ENCODE results near the gene CXCL10. TPM values are rescaled to one million over a fixed set of nuclear protein-coding genes. Genes with fewer than 3 reads are reported as not detected.
"Not testable (repeated sequence)": the region's sequence is repeated elsewhere in the genome, so short reads cannot be mapped to it uniquely, and the experiment has no call there.

Gene CXCL10
- total RNA-seq, 1 donor from 2014 or later = not detected

GRCh38 chr4:76055016-76055415, 31.7 kb upstream of the CXCL10 start:
- Mint-ChIP-seq H3K36me3 (no peaks in the 10 kb centered on the region), H3K9me3 (no peaks in the 10 kb centered on the region), H3K4me1 (peaks cover 12% of the 10 kb centered on the region), H3K27ac (no peak overlapping the region), H3K27me3 (ENCODE audit: low read depth) (peaks cover 17% of the 10 kb centered on the region), H3K4me3 (no peak overlapping the region)
- DNase-seq (ENCODE audit: low spot score in 2 of 2, unreplicated experiment in 2 of 2) = no peak
- TF ChIP-seq CTCF (IDR thresholded peaks at IDR 0.05; ENCODE audit: unreplicated experiment) = no peak

- H3K27me3 Mint-ChIP-seq (ENCODE audit: low read depth) = peaks cover 14% of the 10 kb centered on the region
- no peak overlapping the region for H3K27ac Mint-ChIP-seq
- no peaks in the 10 kb centered on the region for H3K9me3 Mint-ChIP-seq
- no peak for TF ChIP-seq CTCF (IDR thresholded peaks at IDR 0.05; ENCODE audit: unreplicated experiment)
- DNase-seq (ENCODE audit: low spot score in 2 of 2, unreplicated experiment in 2 of 2) = no peak
- H3K4me3 Mint-ChIP-seq = no peak overlapping the region
- peaks cover 12% of the 10 kb centered on the region for H3K4me1 Mint-ChIP-seq
- H3K36me3 Mint-ChIP-seq = no peaks in the 10 kb centered on the region
These were observed 30.4 kb upstream of the CXCL10 start for GRCh38 chr4:76053730-76054129.

- H3K9me3 Mint-ChIP-seq; H3K27ac Mint-ChIP-seq; H3K36me3 Mint-ChIP-seq; DNase-seq (ENCODE audit: low spot score in 2 of 2, unreplicated experiment in 2 of 2); H3K4me3 Mint-ChIP-seq; H3K27me3 Mint-ChIP-seq (ENCODE audit: low read depth): not testable (repeated sequence)
- peaks cover 11% of the 10 kb centered on the region for H3K4me1 Mint-ChIP-seq
These were observed 27.3 kb upstream of the CXCL10 start for GRCh38 chr4:76050560-76051050.

- H3K27me3 Mint-ChIP-seq (ENCODE audit: low read depth); H3K9me3 Mint-ChIP-seq; DNase-seq (ENCODE audit: low spot score in 2 of 2, unreplicated experiment in 2 of 2); H3K4me1 Mint-ChIP-seq; H3K27ac Mint-ChIP-seq; H3K4me3 Mint-ChIP-seq; H3K36me3 Mint-ChIP-seq: not testable (repeated sequence)
These were observed 26.6 kb upstream of the CXCL10 start for GRCh38 chr4:76049860-76050416.

- H3K9me3 Mint-ChIP-seq = peaks cover 11% of the 10 kb centered on the region
- H3K27me3 Mint-ChIP-seq (ENCODE audit: low read depth); H3K4me1 Mint-ChIP-seq; DNase-seq (ENCODE audit: low spot score in 2 of 2, unreplicated experiment in 2 of 2); H3K4me3 Mint-ChIP-seq; H3K27ac Mint-ChIP-seq; H3K36me3 Mint-ChIP-seq: not testable (repeated sequence)
These were observed 21.4 kb upstream of the CXCL10 start for GRCh38 chr4:76044686-76045085.

- not testable (repeated sequence) for H3K36me3 Mint-ChIP-seq; H3K27me3 Mint-ChIP-seq (ENCODE audit: low read depth); H3K27ac Mint-ChIP-seq; DNase-seq (ENCODE audit: low spot score in 2 of 2, unreplicated experiment in 2 of 2); H3K4me3 Mint-ChIP-seq; H3K4me1 Mint-ChIP-seq
- H3K9me3 Mint-ChIP-seq = peaks cover 11% of the 10 kb centered on the region
These were observed 20.0 kb upstream of the CXCL10 start for GRCh38 chr4:76043306-76043705.

- H3K4me3 Mint-ChIP-seq; H3K36me3 Mint-ChIP-seq; H3K4me1 Mint-ChIP-seq; H3K27me3 Mint-ChIP-seq (ENCODE audit: low read depth); DNase-seq (ENCODE audit: low spot score in 2 of 2, unreplicated experiment in 2 of 2); H3K27ac Mint-ChIP-seq: not testable (repeated sequence)
- peaks cover 11% of the 10 kb centered on the region for H3K9me3 Mint-ChIP-seq
These were observed 19.1 kb upstream of the CXCL10 start for GRCh38 chr4:76042241-76042998.

- Mint-ChIP-seq H3K9me3 (no peaks in the 10 kb centered on the region), H3K4me3 (no peak overlapping the region), H3K27ac (no peak overlapping the region), H3K36me3 (no peaks in the 10 kb centered on the region), H3K27me3 (ENCODE audit: low read depth) (peaks cover 1% of the 10 kb centered on the region), H3K4me1 (no peaks in the 10 kb centered on the region)
- no peak for DNase-seq (ENCODE audit: low spot score in 2 of 2, unreplicated experiment in 2 of 2)
- TF ChIP-seq CTCF (IDR thresholded peaks at IDR 0.05; ENCODE audit: unreplicated experiment) = no peak
These were observed 13.6 kb upstream of the CXCL10 start for GRCh38 chr4:76036855-76037254.
